Measurements from ENCODE around the gene ATF7.

ATF7 gene

GRCh38 chr12:53625946-53626701, at the start of gene ATF7:
Gene ATF7, minus strand, starts transcription at chr12:53626382. Its CDS starts 25,382 bp downstream, at chr12:53601000.
- H3K36me3 ChIP-seq (ENCODE audit: insufficient read depth, low read length) = no peaks in the 10 kb centered on the region
- H3K9ac ChIP-seq (ENCODE audit: low read depth, low read length) = peak within 1 kb of the TSS; percentile 88
- peaks cover 12% of the 10 kb centered on the region; the same call in 1 of the 2 replicates for H3K4me1 ChIP-seq (ENCODE audit: insufficient read depth, low read length)
- no peaks in the 10 kb centered on the region for H3K9me3 ChIP-seq (ENCODE audit: control insufficient read depth, insufficient read depth, low read length)

GRCh38 chr12:53674977-53675700, 49.0 kb upstream of the ATF7 start:
- Histone ChIP-seq H3K36me3 (ENCODE audit: insufficient read depth, low read length) (peaks cover 28% of the 10 kb centered on the region), H3K9me3 (ENCODE audit: control insufficient read depth, insufficient read depth, low read length) (no peaks in the 10 kb centered on the region), H3K9ac (ENCODE audit: low read depth, low read length) (peak overlapping the region; percentile 78), H3K4me1 (ENCODE audit: insufficient read depth, low read length) (peaks cover 11% of the 10 kb centered on the region)

GRCh38 chr12:53670971-53671370, 44.8 kb upstream of the ATF7 start:
- H3K4me1 ChIP-seq (ENCODE audit: insufficient read depth, low read length) = 0 out of 2 replicates have a peak, but pooled peaks cover 5% of the 10 kb centered on the region
- H3K36me3 ChIP-seq (ENCODE audit: insufficient read depth, low read length) = peaks cover 47% of the 10 kb centered on the region
- H3K9me3 ChIP-seq (ENCODE audit: control insufficient read depth, insufficient read depth, low read length) = no peaks in the 10 kb centered on the region
- no peak overlapping the region for H3K9ac ChIP-seq (ENCODE audit: low read depth, low read length)

- H3K36me3 ChIP-seq (ENCODE audit: insufficient read depth, low read length) = peaks cover 52% of the 10 kb centered on the region
- H3K9me3 ChIP-seq (ENCODE audit: control insufficient read depth, insufficient read depth, low read length) = no peaks in the 10 kb centered on the region
- no peak overlapping the region for H3K9ac ChIP-seq (ENCODE audit: low read depth, low read length)
- 0 out of 2 replicates have a peak, but pooled peaks cover 5% of the 10 kb centered on the region for H3K4me1 ChIP-seq (ENCODE audit: insufficient read depth, low read length)
Measured at GRCh38 chr12:53670308-53670707, 44.1 kb upstream of the ATF7 start.

GRCh38 chr12:53667080-53667479, 40.9 kb upstream of the ATF7 start:
- Histone ChIP-seq H3K36me3 (ENCODE audit: insufficient read depth, low read length) (peaks cover 41% of the 10 kb centered on the region), H3K4me1 (ENCODE audit: insufficient read depth, low read length) (no peaks in the 10 kb centered on the region), H3K9ac (ENCODE audit: low read depth, low read length) (no peak overlapping the region), H3K9me3 (ENCODE audit: control insufficient read depth, insufficient read depth, low read length) (no peaks in the 10 kb centered on the region)

GRCh38 chr12:53664936-53665335, 38.8 kb upstream of the ATF7 start:
- Histone ChIP-seq H3K36me3 (ENCODE audit: insufficient read depth, low read length) (peaks cover 31% of the 10 kb centered on the region), H3K9ac (ENCODE audit: low read depth, low read length) (no peak overlapping the region), H3K4me1 (ENCODE audit: insufficient read depth, low read length) (no peaks in the 10 kb centered on the region), H3K9me3 (ENCODE audit: control insufficient read depth, insufficient read depth, low read length) (no peaks in the 10 kb centered on the region)

GRCh38 chr12:53664191-53664590, 38.0 kb upstream of the ATF7 start:
- H3K9me3 ChIP-seq (ENCODE audit: control insufficient read depth, insufficient read depth, low read length) = no peaks in the 10 kb centered on the region
- H3K36me3 ChIP-seq (ENCODE audit: insufficient read depth, low read length) = peaks cover 24% of the 10 kb centered on the region

GRCh38 chr12:53660041-53660440, 33.9 kb upstream of the ATF7 start:
- Histone ChIP-seq H3K9me3 (ENCODE audit: control insufficient read depth, insufficient read depth, low read length) (no peaks in the 10 kb centered on the region), H3K4me1 (ENCODE audit: insufficient read depth, low read length) (peaks cover 12% of the 10 kb centered on the region; the same call in 1 of the 2 replicates), H3K9ac (ENCODE audit: low read depth, low read length) (no peak overlapping the region), H3K36me3 (ENCODE audit: insufficient read depth, low read length) (peaks cover 7% of the 10 kb centered on the region)

More at GRCh38 chr12:53664191-53664590, 38.0 kb upstream of the ATF7 start:
- Histone ChIP-seq H3K9ac (ENCODE audit: low read depth, low read length) (no peak overlapping the region), H3K4me1 (ENCODE audit: insufficient read depth, low read length) (0 out of 2 replicates have a peak, but pooled peaks cover 6% of the 10 kb centered on the region)

- H3K9ac ChIP-seq (ENCODE audit: low read depth, low read length) = no peak overlapping the region
Measured at GRCh38 chr12:53659571-53659981, 33.4 kb upstream of the ATF7 start.

GRCh38 chr12:53659011-53659551, 32.9 kb upstream of the ATF7 start:
- Histone ChIP-seq H3K9me3 (ENCODE audit: control insufficient read depth, insufficient read depth, low read length) (no peaks in the 10 kb centered on the region), H3K4me1 (ENCODE audit: insufficient read depth, low read length) (peaks cover 12% of the 10 kb centered on the region; the same call in 1 of the 2 replicates), H3K9ac (ENCODE audit: low read depth, low read length) (no peak overlapping the region), H3K36me3 (ENCODE audit: insufficient read depth, low read length) (no peaks in the 10 kb centered on the region; the same call in 1 of the 2 replicates)

More at GRCh38 chr12:53659571-53659981, 33.4 kb upstream of the ATF7 start:
- peaks cover 3% of the 10 kb centered on the region; the same call in 1 of the 2 replicates for H3K36me3 ChIP-seq (ENCODE audit: insufficient read depth, low read length)
- peaks cover 12% of the 10 kb centered on the region; the same call in 1 of the 2 replicates for H3K4me1 ChIP-seq (ENCODE audit: insufficient read depth, low read length)
- no peaks in the 10 kb centered on the region for H3K9me3 ChIP-seq (ENCODE audit: control insufficient read depth, insufficient read depth, low read length)

- H3K4me1 ChIP-seq (ENCODE audit: insufficient read depth, low read length) = peaks cover 12% of the 10 kb centered on the region; the same call in 1 of the 2 replicates
- no peaks in the 10 kb centered on the region; the same call in 1 of the 2 replicates for H3K36me3 ChIP-seq (ENCODE audit: insufficient read depth, low read length)
- no peak overlapping the region for H3K9ac ChIP-seq (ENCODE audit: low read depth, low read length)
- H3K9me3 ChIP-seq (ENCODE audit: control insufficient read depth, insufficient read depth, low read length) = no peaks in the 10 kb centered on the region
Measured at GRCh38 chr12:53657041-53657440, 30.9 kb upstream of the ATF7 start.

GRCh38 chr12:53653595-53653994, 27.4 kb upstream of the ATF7 start:
- Histone ChIP-seq H3K4me1 (ENCODE audit: insufficient read depth, low read length) (no peaks in the 10 kb centered on the region), H3K9me3 (ENCODE audit: control insufficient read depth, insufficient read depth, low read length) (no peaks in the 10 kb centered on the region), H3K9ac (ENCODE audit: low read depth, low read length) (no peak overlapping the region), H3K36me3 (ENCODE audit: insufficient read depth, low read length) (no peaks in the 10 kb centered on the region; the same call in 1 of the 2 replicates)

GRCh38 chr12:53652366-53652765, 26.2 kb upstream of the ATF7 start:
- Histone ChIP-seq H3K36me3 (ENCODE audit: insufficient read depth, low read length) (no peaks in the 10 kb centered on the region; the same call in 1 of the 2 replicates), H3K9me3 (ENCODE audit: control insufficient read depth, insufficient read depth, low read length) (no peaks in the 10 kb centered on the region), H3K9ac (ENCODE audit: low read depth, low read length) (no peak overlapping the region), H3K4me1 (ENCODE audit: insufficient read depth, low read length) (no peaks in the 10 kb centered on the region)

GRCh38 chr12:53651737-53652136, 25.6 kb upstream of the ATF7 start:
- H3K4me1 ChIP-seq (ENCODE audit: insufficient read depth, low read length) = no peaks in the 10 kb centered on the region
- H3K9me3 ChIP-seq (ENCODE audit: control insufficient read depth, insufficient read depth, low read length) = no peaks in the 10 kb centered on the region
- H3K36me3 ChIP-seq (ENCODE audit: insufficient read depth, low read length) = no peaks in the 10 kb centered on the region; the same call in 1 of the 2 replicates
- H3K9ac ChIP-seq (ENCODE audit: low read depth, low read length) = no peak overlapping the region

Data from ES-I3 (cell line).